GM18505 (cell line): ENCODE measurements around the gene LDB2.

Experiments
- ATAC-seq: cut with Tn5 transposase; IDR thresholded peaks from one replicate; pipeline ENCODE4 v1.9.1; 2021; ENCODE audit not compliant: unreplicated experiment
- POLR2A ChIP-seq: IDR thresholded peaks from 4 replicates; pipeline ENCODE4 v1.6.1; 2011; ENCODE audit warnings: borderline replicate concordance; ENCODE audit not compliant: insufficient read depth, insufficient read length; ENCODE audit errors: extremely low read depth

LDB2 gene

DNA sequence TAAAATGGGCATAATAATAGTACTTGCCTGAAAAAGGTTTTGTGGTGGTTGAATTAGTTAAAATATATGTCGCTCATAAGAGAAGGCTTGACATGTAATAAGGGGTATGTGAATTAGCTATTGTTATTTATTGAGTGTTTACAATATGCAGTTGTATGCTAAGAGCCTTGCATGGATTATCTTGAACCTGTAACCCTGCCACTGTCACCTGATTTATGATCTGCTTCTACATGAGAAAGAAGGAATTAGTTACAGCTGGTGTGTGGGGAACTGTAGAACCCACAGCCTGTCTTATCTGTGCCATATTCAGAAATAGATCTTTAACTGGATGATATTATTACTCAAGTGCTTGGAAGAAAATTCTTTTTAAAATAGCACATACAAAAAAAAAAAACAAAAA, 227.7 kb downstream of the LDB2 start:
- no peak for TF ChIP-seq POLR2A
- ATAC-seq = no peak

DNA sequence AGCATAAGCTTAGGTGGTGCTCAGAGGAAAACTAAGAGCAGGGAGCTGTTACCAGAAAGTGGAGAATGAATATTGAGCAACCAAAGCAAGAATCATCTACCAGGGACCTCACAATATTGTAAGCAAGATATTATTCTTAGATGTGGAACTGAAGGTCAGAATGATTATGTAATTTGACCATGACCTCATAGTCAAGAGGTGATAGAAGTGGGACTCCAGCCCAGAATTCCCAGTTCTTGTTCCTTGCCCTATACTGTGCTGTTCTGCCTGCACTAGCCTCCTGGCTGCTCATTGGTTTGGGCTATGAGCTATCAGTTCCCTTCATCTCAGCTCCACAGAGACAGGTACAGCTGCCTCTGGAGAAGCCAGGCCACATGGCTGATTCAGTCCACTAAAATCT, 229.4 kb downstream of the LDB2 start:
- ATAC-seq = no peak
- TF ChIP-seq POLR2A = no peak

DNA sequence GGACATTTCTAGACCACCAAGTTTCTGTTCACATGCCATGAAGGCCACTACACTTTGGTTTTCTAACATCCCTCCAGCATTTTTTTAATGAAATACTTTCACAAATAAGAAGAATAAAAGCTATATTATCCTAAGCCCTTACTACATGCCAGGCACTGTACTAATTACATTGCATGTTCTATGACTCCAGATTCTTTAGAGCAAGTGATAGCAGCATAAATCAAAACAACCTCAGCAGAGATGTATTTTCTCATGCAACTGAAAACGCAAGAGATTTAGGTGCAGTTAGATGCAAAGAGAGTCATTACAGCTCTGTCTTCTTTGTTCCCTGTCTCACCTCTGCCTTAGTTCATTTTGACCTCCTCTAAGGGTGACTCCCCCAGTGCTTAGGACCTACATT, 230.0 kb downstream of the LDB2 start:
- ATAC-seq = no peak

DNA sequence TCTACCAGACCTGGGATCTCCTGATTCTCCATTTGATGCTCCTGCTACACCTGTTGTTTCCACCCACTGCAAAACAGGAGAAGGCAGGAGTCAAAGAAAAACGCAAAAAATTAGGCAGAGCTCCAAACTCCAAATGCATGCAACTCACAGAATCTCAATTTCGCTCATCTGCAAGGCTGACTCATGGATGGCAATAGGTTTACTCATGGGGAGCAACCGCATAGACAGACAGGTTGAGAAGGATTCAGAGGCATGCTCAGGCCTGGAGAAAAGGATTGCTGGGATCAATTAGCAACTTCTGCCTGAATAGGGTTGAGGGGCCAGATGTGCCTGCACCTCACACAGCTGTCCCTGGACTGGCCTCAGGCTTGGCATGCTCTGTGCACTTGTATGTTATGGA, 231.0 kb downstream of the LDB2 start:
- no peak for TF ChIP-seq POLR2A
- no peak for ATAC-seq

More for the DNA sequence above, 230.0 kb downstream of the LDB2 start:
- no peak for TF ChIP-seq POLR2A

DNA sequence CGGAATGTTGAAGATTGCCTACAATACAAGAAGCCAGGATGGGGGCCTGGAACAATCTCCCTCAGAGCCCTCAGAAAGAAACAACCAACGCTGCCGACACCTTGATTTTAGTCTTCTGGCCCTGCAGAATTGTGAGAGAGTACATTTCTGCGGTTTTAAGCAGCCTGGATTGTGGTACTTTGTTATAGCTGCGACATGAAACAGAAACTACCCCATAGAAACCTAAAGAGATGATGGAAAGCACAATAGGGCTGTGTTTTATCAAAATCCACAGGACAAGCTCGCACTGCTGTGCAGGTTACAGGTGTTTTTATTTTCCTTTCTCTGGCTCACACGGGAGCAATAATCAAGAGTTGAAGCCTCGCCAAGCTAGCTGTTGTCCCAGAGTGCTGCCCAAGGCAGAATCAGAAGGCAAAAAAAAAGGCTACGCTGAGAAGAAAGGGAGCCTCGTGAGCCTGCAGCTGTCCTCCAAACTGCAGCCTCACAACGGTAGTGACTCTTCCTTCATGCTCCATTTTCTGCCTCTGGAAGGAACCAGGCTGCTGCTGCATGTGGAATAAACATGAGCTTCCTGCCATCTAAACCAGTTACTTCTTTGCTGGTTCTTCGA, 232.4 kb downstream of the LDB2 start:
- no peak for TF ChIP-seq POLR2A
- no peak for ATAC-seq

DNA sequence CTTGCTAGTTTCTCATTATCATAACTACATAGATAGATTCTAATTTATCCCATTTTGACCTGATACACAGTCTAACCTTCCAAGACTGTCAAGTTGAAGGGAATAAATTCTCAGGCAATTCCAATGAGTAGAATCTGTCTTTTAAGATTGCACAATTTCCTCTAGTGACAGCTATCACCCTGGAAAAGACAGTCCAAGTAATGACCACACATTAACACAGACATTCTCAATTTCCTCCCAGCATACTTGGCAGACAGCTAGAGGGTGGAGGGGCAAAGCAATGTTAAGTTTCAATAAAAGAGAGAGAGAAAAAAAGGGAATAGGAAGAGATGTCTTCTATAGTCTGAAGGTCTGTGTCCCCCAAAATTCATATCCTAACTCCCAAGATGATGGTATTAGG, 234.7 kb downstream of the LDB2 start:
- TF ChIP-seq POLR2A = no peak
- no peak for ATAC-seq

DNA sequence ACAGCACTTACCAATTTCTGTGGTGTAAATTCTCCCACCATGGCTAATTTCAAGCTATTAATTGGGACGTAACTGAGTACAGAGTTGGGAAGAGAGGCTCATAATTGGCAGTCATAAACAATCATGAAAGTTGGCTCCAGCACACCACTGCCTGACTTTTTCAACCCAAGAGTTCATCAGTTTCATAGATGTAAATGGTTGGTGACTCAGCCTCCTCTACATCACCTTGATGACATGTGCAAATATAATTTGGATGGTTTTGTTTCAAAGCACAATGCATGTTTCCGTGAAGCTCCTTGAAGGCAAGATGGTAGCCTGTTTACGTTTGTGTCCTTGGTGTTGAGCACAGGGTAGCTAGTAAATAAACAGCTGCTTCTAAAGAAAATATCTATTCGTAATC, 235.1 kb downstream of the LDB2 start:
- TF ChIP-seq POLR2A = no peak
- ATAC-seq = no peak

DNA sequence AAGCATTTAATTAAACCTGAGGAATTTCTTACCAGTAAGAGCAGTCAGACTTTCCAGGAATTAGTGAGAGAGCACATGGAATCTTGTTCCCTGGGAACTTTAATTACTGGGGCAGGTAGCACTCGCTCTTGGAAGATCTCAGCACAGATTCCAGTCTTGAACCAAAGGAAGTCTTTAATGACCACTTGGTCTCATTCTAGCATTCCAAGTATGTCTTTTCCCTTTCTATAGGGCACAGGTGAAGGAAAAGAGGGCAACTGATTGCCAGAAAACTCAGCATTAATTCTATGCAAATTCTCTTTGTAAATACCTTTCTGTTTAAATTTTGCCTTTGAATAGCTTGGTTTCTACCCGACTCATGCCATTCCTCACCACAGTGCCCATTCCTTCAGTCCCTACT, 236.6 kb downstream of the LDB2 start:
- no peak for ATAC-seq
- TF ChIP-seq POLR2A = no peak

DNA sequence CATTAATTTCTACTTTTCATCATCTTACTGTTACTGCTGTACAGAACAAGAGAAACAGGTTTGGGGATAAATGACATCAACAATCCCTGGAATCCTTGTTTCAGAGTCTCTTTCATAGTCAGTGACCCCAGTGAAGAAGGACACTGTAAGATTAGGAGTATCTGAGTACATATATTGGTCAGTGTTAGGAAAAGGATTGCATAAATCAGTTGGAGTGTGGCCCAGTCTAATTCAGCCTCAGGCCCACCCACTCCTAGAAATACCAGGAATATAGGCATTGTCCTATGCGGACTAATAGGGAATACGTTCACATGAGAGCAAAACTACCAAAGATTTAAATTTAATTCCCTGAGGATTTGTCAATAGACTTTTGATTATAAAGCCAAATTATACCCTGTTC, 237.8 kb downstream of the LDB2 start:
- no peak for ATAC-seq
- no peak for TF ChIP-seq POLR2A

DNA sequence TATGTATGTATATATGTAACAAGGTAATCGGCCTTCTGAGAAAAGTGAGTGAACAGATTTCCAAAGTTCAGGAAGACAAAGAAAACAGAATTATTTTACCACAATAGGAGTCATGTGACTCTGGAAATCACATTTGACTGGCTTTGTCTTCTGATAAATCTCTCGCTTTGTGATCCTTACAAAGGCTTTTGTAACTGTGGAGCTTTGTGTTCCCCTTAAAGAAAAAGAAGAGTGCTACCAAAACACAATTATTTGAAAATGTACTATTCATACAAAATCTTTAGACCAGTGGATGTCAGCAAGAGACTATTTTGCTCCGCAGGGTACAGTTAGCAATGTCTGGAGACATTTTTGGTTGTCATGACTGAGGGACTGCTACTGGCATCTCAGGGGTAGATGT, 238.8 kb downstream of the LDB2 start:
- no peak for ATAC-seq
- TF ChIP-seq POLR2A = no peak

DNA sequence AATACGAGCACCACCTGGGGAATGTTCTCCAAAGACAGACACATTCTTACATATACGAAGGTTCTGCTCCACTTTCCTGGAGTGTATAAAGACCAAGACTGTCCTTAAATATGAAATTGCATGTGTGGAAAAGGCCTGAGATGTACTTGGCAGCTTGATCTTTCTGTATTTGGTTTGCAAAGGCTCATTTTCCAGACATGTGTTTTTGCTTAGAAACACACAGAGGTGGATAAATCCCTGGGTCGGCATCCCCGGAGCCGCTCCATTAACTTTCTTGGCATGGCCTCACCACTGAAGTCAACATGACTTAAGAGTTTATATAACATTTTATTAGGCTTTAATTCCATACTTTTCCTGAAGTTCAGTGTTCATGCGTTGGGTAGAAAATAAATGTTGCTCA, 239.4 kb downstream of the LDB2 start:
- no peak for ATAC-seq
- TF ChIP-seq POLR2A = no peak

DNA sequence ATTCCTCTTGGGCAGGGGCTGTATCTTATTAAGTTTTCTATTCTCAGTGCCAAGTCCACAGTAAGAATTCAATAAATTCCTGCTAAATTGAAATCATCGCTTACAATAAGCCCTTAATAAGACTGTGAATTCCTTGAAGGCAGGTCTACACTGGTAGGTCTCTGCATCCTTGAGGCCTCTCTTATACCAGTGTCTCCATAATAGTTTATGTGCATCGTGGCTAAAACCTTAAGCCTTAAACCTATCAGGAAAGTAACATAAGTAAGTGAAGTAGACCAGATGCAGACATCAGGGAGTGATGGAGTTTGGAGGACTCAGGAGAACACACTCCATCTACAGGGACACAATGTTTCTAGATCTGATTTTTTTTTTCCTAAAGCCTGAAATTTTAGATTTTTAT, 240.3 kb downstream of the LDB2 start:
- no peak for TF ChIP-seq POLR2A
- no peak for ATAC-seq

DNA sequence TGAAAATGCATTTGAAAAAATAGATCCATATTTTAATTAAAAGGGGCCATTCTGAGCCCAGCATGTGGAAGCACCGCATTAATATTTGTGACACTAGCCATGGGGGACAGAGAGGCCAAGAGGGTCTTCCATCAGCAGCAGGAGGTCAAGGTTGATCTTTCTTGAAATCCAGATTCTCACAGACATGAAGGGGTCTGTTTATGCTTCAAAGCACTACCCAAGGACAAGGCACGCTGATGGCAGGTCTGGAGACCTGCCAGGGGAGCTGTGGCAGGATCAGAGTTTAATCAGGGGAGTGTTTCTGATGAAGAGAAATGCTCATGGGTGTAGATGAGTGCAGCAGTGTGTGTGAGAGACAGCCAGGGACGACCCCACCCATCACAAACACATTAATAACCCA, 243.3 kb downstream of the LDB2 start:
- TF ChIP-seq POLR2A = no peak
- no peak for ATAC-seq

DNA sequence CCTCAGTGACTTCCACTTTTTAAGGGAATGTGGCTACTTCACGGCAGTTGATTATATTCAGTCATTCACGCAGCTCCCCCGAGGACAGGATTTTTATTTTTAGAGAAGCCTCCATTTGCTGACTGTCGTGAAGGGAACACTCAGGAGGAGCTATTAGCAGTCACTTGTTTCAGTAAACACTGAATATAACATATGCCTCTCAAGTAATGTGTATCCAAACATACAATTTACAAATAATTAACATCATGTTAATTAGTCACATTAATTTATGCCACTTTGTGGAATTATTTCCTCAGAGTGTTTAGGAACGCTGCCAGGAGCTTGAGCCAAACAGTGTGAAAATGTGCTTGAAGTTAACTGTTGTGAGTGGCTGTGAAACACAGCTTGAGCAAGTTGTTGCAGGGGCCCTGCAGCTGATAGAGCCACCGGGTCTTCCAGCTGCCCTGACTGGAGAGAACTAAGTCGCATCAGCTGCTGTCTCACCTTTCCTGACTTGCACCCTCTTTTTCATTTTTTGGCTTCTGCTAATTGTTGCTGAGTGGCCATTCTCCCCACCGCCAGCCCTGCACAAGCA, 245.6 kb downstream of the LDB2 start:
- no peak for TF ChIP-seq POLR2A
- no peak for ATAC-seq

DNA sequence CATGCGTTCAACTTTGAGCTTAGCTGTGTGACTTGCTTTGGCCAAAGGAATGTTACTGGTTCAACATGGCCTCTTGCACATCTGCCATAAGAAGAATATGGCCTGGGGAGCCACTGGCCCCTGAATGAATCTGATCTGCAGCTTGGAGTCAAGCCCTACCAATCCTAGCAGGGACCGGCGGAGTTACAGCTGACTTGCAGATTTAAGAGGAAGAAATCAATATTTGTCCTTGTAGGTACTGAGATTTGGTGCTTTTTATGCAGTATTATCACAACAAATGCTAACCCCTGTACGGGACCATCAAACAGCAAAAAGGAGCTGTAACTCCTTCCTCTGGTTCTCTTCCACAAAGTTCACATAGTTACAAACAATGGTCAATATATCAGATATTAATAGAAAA, 252.0 kb downstream of the LDB2 start:
- no peak for TF ChIP-seq POLR2A
- ATAC-seq = no peak

DNA sequence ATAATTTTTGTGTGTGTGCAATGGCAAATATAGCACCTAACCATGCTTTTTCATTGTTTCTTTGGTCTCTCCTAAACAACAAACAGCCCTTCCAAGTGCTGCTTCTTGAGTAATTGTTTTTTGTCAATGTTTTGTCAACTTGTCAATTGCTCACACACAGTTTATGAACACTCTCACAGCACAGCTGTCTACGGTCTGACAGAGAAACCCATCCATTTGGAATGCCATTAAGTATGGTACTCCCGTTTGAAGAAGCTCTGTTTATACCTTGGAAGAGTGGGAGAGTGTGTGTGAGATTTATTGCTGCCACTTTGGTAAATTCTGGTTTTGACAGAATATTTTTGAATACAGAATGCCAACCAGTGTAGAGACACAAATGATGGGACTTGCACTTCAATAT, 254.6 kb downstream of the LDB2 start:
- no peak for ATAC-seq
- TF ChIP-seq POLR2A = no peak

DNA sequence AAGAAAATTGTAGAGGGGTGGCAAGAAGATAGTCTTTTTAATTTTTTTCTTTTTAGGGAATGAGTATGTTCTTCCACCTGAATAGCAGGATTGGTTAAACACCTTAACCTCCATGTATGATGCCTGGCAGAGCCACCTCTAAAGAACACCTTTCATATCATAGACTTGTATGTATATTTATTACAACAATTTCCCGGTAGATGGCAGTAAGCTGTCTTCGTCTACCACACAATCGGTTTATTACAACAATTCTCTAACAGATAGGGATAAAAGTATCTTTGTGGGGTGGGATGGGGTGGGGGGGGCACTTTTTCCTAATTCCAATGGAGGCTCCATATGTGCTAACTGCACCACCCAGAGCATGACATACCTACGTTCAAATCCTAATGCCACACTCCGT, 255.5 kb downstream of the LDB2 start:
- no peak for ATAC-seq

More for the DNA sequence above, 255.5 kb downstream of the LDB2 start:
- TF ChIP-seq POLR2A = no peak
